ENCODE measurements around the gene RAP1GDS1.

The RAP1GDS1 gene

GRCh38 chr4:98484031-98484430, 222.8 kb downstream of the RAP1GDS1 start:
- DNase-seq = no peak

DNA sequence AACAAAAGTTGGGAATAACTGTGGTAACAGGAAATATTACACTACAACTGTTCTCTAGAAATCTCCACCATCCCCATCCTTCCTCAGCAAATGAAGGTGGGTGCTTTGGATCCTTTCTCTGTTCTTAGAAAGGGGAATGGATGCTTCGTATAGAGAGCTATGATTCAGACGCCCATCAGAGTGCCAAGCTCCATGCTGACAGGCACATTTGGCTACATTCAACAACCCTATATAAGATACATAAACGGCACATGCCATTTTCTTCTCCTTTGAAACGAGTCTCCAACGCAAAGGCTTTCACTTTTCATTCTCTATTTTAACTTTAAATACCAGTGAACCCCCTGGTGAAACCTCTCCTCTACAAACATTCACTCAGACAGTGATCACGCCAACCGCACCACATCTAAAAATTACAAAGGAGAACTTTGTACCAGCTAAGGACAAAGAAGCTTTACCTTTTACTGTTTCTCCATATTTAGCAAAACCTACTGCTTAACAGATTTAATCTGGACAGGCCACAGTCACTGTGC, 224.7 kb downstream of the RAP1GDS1 start:
- no peak for DNase-seq

DNA sequence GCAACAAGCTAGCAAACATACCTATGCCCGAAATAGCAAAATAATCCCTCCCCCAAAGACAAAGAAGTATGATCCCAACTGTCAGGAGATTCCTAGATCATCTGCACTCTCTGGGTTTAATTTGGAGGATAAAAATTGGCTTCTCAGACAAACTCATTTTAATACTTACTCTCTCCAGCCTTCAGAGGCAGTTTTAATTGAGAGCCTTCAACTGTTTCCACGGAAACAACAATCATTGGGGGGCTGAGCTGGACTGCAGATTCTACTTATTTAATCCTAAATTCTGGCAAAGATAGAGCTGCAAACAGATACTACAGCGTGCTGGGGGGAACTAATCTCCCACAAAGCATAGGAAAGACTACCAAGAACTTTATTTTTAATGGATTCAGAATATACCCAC, 229.1 kb downstream of the RAP1GDS1 start:
- DNase-seq = no peak

DNA sequence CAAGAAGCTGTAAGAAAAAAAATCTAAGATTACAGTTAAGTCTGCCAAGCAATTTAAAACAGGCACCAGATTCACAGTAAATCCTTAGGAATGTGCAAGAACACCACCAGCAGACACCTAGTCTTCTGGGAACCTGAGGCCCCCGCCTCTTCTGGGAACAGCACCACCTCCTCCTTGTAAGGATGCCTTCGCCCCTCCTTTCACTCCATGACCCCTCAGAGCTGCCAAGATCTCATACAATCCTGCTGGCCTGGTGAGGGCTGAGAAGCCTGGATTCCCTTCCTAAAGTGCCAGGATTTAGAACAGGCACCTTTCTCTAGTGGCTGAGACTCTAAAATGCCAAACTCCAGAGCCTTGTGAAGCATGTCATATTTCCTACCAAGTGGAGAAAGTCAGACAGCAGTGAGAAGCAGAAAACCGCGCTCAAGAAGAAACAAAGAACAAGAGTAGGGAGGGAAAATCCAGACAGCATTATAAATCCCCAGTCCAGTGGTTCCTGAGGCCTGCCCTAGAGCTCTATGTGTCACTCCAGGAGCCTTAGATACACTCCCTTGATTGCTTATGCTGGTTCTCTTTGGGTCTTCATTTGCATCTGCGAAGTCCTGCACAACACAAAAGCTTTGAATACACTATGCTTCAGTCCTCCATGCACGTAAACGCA, 230.8 kb downstream of the RAP1GDS1 start:
- DNase-seq = no peak

DNA sequence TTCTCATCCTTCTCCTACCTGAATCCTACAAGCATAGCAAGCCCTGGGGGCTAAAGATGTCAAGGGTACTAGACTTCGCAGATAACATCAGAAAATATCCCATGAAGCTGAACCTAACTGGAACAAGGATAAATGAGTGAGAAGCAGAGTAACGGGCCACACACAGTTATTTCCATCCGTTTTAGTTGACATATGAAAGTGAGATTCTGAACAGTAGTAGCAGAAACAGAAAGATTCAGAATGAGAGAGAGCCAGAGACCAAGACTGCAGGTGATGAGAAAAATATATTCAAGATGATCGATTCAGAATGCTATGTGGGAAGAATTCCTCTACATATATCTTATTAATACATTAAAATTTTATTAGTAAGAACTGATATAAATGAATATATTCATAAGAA, 232.1 kb downstream of the RAP1GDS1 start:
- DNase-seq = no peak

All from effector CD8-positive, alpha-beta T cell (primary cell).